HG02623 (cell line): ENCODE measurements around the gene CASZ1.

Source experiments
- ATAC-seq: cut with Tn5 transposase; IDR thresholded peaks from one replicate; pipeline ENCODE4 v1.9.1; 2021; ENCODE audit warnings: moderate library complexity; ENCODE audit not compliant: unreplicated experiment

Gene CASZ1

DNA sequence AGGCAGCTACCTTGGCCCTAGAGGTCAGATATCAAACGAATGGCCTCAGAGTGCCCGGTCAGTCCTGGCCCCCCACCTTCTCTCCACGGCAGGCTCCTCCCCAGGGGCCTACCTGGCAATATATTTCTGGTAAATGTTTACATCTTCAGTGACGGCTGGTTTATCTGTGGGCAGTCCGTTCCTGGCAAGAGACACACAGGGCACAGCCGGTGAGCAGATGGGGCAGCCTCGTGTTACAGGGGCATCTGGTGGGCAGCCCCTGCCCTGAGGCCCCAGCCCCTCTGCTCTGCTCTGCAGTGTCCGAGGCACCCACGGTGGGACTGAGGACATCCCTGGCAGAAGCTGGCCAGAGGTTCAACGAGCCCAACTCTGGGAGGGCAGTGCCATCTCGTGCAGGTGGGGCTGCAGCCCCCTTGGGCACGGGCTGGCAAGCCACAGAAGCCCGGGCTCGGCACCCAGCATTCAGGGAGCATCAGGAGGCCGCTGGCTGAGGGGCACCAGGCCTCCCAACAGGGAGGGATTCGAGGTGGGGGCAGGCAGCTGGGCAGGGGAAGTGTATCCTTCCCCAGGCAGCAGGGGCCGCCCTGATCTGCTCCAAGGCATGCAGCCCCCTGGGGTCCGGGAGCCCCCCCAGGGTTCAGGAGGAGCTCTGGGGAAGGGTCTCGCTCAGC, 137.9 kb downstream of the CASZ1 start:
- no peak for ATAC-seq

DNA sequence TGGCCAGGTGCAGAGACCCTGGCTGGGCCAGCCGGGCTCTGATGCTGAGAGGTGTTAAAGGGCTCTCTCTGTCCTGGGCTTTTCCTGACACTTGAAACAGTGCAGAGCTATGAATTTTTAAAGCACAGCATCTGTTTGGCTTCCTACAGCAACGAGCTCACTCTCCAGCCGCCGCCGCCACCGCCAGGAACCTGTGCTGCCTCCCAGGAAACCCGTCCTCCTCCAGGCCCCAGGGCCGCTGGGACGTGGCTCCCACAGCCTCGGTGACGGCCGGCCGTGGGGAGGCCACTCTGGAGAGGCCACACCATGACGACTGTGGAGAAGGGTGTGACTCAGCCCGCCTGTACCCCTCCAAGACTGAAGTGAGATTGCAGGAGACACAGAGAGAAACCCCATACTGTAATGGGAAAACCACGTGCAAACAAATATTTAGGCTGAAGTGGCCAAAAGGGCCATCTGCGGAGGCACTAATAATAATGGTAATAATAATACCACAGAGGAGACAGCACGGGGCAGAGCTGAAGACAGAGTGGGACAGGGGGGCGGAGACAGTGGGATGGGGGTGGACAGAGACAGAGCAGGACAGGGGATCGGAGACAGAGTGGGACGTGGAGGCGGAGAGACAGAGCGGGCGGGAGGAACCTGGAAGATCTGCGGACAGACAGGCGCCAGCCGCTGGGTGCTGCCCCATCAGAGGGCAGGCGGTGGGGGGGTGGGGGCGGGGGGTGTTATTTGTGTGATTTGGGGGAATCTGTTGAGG, 139.2 kb downstream of the CASZ1 start:
- ATAC-seq, result no peak

DNA sequence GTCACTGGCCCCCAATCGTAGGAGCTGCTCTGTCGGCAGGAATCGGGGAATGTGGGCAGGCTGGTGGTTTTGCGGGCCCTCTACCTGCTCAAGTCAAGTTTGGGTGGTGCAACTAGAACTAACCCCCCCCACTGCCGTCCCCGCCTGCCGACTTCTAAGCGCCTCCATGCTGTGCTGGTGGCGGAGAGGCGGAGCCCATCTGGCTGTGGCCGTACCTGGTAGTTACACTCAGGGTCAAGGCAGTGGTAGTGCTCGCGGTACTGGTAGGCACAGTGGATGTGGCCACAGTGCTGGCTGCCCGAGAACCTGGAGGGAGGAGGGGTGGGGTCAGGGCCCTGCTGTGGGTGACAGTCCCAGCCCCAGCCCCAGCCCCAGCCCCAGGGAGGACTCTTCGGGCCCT, 140.0 kb downstream of the CASZ1 start:
- no peak for ATAC-seq

DNA sequence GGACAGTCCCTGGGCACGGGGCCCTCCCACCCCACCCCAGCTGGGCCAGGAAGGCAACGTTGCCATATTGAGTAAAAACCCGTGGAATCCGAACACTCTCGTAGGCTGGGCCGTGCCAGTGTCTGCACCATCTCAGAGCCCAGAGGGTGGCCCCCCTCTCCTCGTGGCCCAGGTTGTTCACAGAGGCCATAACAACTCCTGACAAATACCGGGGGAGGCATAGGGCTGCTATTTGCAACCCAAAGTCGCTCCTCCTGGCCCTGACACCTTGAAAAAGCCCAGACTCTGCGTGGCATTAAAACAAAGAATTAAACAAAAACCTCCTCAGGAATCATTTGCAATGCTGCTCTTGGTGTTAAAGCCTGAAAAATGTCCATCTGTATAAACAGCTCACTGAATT, 141.4 kb downstream of the CASZ1 start:
- ATAC-seq, result no peak

DNA sequence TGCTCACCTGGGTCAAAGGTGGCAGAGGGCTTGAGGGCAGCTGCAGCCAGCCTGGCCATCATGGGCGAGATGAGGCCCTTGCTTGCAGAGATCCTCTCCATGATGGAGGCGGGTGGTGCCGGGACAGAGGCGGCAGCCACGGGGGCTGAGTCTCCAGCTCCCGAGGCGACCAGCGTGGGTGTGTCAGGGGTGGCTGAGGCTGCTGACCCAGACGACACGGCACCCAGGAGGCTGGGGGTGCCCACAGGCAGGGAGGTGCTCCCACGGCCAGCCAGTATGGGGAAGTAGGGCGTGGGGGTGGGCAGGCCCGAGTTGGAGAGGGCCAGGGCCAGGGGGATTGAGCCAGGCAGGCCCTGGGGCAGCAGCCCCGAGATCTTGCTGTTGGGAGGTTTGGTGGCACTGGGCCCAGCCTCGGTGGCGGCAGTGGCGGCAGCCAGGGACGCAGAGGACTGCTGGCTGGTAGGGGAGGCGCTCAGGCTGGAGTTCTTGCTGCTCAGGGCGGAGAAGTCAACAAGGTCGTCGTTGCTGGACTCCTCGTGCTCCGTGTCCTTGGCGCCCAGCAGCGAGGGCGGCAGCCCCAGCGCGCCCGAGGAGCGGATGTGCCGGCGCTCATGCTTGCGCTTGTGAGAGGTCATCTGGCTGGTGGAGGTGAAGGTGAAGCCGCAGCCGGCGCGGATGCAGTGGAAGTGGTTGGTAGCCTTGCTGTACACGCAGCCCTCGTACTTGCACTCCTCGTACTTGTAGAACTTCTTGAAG, 142.9 kb downstream of the CASZ1 start:
- no peak for ATAC-seq

DNA sequence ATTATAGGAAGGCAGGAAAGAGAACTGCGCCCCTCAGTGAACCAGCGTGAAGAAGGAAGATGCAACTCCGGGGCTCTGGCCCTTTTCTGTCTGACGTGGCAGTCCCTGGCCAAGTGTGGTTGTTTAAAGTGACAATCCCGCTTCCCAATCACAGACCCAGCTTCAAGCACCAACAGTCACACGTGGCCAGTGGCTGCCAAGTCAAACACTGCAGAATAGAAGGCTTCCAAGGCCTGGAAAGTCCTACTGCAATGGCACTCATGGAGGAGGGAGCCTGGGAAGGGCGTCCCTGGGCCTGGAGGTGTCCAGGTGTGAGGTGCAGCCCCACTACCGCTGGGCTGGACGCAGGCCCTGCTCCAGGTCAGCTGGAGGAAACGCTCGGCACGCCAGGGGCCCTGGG, 143.8 kb downstream of the CASZ1 start:
- ATAC-seq, result no peak

DNA sequence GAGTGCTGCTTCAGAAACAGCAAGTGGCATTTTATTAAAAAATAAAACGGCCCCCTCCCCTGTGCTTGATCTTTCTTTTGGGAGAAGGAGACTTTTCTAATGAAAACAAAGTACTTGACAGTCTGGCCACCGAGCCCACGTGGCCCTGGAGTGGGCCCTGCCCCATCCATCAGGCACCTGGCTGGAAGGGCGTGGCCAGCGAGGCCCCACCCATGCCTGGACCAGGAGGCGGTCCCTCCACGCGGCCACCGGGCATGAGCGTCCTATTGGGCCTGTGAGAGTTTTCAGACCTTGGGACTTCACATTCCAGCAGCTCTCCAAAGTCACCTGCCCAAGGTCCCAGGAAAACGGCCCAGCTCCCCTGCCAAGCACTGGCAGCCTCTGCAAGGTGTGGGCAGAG, 144.7 kb downstream of the CASZ1 start:
- no peak for ATAC-seq

DNA sequence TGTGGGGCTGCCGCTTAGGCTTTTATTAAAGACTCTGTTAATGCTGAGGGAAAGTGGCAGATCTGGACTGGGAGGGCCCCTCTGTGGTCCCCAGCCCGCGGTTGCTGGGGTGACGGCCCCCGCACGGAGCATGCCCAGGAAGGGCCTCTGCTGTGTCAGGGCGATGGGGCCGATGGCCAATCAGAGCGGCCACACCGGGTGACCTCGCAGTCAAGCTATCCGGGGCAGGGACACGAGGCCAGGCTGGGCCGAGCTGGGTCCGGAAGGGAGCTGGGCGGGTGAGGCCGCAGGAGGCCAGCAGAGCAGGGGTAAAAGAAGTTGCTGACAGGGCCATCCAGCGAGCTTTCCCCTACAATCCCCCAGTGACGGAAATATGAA, 145.1 kb downstream of the CASZ1 start:
- no peak for ATAC-seq

DNA sequence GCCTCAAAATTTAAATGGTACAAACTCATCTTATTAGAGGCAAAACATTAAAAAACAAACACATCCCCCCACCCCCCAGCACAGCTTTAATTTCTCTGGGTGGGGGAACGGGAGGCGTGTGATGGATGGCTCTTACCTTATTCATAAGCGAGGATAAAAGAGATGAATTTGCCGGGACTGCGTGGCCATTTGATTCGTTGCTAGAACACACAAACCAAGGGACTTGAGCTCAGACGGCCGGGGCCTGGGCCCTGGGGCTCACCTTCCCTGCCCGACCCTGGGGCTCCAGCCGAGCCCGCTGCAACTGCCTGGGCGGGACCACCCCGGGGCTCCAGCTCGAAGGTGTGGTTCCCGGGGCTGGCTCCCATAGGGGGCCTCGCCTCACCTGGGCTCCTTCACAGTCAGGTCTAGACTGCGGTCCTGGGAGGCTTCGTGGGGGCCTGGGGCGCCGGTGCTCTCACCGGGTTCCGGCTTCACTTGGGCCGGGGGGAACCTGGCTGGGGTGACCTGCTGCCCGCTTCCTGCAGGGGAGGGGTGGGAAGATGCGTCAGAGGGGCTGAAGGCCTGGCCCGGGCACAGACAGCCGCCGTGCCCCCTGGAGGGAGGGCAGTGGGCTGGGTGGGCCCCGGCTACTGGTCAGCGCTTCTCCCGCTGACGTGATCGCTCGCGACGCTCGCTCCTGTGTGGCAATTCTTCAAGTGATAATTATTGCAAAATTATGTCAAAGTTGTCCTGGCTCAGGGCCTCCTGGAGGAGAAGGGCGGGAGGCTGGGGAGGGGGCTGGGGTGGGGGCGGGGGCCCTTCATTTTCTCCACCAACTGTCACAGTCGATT, 145.7 kb downstream of the CASZ1 start:
- no peak for ATAC-seq

DNA sequence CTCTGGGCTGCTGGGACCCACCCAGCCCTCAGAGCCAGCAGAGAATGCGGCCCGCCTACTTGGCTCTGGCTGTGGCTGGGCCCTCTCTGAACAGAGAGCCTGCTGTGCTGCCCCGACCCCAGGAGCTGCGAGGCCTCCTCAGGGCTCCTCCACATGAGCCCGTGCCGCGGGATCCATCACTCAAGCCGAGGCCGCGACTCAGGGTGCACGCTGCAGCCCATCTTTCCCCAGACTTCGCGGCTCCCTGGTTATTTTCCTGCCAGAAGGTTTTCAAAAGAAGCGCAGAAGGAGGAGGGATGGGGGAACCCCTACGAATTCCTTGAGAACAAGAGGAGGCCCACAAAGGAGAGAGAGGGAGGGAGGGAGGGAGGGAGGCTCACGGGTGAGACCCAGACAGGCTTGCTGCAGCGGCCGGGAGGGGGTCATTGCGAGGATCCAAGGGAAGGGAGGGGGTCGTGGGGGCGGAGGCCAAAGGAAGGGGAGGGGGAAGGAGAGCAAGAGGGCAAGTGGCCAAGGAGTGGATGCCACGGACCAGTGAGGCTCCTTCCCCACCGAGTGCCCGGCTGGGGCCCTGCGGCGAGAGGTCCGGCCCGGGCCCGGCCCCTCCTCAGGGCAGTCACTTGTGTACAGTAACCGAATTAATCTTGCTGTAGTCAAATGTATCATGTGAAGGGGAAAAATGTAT, 146.8 kb downstream of the CASZ1 start:
- no peak for ATAC-seq

DNA sequence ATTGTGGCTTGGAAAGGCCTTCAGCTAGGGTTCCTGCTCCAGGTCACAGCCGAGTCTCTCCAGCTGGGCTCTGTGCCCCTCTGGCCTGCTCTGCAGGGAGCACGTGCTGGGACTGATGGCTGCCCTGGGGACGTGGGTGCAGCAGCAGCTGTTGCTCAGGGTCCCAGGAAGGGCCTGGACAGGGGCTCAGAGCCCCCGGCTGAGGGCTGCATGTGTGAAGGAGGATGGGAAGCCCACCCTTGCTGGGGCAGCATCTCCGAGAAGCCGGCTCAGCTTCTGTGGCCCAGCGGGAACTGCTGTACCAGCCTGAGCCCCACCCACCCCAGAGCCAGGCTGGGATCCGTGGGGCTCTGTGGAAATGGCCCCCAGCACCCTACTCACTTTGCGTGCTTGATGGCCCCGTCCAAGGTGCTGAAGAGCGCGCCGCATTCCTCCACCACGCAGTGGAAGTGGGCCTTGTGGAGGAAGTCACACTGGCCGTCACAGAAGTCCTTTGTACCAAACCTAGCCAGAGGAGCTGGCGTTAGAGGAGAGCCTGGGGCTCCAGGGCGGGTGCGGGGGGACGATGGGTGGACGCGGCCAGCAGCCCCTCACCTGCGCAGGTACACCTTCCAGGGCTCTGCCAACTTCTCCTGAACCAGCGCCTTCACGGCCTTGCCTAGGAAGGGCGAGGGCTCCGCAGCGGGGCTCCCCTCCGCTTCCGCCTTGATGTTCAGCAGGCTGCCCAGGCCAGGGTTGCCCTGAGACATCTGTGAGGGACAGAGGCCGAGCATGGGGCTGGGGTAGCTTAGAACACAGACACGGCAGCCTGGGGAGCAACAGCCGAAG, 147.5 kb downstream of the CASZ1 start:
- no peak for ATAC-seq

DNA sequence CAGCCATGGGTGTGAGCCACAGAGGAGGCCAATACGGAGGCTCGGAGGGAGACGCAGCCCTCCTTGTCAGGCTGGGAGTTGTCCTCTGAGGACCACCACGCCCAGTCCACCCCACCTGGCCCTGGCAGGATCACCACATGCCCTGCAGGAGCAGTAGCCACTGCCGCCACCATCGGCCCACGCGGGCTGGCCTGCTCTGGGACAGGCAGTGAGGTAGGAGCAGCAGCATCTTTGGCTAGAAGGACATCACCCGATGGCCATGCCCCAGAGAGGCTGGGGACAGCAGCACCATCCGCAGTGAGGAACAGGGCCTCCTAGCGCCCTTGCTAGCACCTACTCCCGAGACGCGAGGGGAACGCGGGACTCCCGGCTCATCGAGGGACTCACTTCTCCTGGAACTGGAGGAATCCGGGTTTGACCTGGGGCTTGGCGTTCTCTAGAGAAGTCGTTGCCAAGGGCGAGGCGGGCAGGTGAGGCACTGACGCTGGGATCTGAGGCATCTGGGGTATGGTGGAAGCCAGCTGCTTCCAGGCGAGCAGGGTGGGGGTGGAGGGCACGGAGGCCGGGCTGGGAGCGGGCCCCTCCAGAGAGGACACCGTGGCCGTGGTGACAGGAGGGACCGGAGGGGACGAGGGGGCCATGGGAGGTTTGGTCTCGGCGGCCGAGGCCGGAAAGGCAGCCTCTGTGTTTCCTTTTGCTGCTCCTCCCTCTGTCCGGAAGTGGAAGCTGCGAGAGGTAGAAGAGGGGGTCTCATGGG, 148.9 kb downstream of the CASZ1 start:
- no peak for ATAC-seq

DNA sequence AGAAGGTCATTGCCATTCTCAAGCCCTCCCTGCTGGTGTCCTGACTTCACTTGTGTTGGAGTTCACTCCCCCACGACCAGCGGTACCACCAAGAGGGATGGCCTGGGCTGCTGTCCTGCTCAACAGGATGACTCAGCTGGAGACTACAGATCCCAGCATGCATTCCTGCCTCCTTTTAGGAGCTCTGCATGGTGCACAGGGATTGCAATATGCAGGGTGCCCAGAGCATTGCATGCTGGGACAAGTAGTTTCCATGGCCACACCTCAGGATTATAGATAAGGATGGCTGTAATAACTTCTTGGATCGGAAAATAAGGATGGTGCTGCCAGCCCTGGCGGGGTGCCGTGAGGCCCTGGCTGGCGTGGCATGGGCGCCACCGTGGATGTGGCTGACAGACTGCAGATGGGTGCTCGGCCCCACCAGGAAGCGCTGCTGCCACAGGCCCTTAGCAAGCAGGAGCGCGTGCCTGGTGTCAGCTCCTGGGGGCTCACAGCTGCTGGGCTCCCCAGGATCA, 150.0 kb downstream of the CASZ1 start:
- ATAC-seq, result no peak

DNA sequence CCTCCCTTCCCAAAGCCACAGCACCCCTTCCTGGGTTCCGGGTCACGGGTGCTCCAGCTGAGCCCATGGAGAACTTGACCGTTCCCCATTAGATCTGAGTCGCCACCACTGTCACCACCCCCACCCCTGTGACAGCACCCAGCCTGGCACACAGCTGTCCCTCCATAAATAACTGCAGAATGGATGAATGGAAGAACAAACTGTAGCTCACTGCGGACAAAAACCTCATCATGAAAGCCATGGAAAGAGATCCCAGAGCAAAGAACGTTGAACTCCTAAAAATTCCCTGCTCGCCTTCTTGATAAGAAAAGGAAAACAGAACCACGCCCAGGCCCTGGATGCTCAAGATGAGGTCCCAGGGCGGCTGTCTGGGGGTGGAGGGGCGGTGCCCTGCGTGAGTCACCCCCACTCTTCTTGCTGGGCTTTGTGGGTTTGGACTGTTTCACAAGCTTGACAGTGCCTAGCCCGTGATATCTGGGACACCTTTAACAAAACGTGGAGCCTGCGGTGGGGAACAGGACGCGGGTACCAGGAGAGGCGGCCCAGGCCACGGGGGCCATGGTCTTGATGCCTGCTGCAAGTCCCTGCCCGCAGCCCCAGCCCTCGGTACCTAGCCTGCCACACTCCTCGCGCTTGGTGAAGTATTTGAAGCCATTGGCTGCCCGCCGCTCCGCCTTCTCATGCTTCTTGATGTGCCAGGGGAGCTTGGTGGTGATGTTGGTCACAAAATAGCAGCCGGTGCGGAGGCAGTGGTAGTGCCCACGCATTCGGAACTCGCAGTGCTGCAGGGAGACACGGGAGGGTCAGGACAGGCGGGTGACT, 151.9 kb downstream of the CASZ1 start:
- no peak for ATAC-seq

DNA sequence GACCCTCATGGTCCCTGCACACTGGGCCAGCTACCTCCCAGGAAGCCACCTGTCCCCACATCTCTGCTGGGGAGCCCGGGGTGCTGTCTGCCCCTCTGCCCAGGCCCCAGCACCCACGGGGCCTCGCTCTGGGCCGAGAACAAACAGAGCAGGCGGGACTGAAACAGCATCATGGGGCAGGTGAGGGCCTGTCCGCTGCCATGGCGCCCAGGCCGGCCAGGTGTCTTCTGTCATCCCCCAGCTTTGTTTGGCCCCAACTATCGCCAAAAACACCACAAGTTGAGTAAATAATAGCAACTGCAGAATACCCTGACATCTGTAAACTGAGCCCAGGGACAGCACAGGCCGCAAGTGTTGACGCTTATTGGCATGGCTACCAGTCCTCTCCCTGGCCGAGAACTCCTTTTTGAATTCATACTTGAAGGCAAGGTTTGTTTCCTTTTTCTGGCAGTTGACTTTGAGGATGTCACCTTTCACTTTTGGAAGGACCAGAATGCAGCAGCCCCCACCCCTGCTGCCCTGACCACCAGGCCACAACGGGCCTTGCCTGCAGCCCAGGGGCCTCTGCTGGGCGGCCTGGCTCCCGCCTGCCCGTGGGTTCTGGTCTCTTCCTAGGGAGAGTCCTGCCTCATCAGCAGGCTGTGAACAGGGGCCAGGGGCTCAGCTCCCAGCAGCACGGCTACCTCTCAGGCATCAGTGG, 152.7 kb downstream of the CASZ1 start:
- ATAC-seq, result no peak

DNA sequence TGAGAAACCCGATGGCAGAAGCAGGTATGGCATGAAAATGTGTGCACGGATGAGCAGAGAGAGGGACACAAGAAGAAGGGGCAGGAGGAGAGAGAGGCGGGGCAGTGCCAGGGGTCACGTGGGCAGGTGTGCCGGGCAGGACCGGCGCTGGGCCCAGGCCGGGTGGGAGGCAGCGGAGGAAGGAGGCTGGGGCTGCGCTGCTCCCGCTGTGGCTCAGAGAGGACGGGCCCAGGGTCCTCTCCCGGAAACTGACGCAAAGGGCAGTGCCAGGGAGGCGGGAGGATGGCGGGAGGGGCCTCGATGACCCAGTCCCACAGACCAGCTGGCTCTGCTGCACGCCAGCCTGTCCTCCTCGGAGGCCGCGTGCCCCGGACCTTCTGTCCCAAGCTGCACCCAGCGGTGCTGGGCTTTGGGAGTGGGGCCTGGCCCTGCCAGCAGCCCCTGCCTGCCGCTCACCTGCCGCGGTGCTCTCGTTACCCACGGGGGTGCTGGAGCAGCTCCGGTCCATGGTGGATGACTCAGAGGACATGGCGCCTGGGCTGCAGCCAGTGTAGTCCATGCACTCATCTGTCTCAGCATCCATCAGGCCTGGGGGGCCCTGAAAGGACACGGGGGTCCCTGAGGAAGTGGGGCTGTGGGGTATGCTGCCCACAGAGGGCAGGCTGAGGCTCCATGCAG, 153.9 kb downstream of the CASZ1 start:
- no peak for ATAC-seq

DNA sequence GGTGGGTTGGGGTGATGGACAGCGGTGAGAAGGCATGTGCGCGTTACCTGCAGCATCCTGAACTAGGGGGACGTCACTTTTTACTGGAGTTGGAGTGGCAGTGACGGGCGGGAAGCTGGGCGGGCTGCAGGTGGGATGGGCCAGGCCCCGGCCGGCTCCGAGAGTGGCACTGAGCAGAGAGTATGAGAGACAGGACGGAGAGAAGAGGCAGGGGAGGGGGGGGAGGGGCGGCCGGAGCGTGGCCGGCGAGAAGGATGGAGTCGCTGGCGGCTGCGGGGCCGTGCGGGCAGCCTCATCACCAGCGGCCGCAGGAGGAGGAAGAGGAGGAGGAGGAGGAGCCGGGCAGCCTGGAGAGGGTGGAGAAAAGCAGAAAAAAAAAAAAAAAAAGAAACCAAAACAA, 154.5 kb downstream of the CASZ1 start:
- no peak for ATAC-seq
